ENCODE measurements around the gene PTPRD.

- TF ChIP-seq CTCF (IDR thresholded peaks at IDR 0.05) (no peak), POLR2A (IDR thresholded peaks at IDR 0.05) (no peak)
Measured at GRCh38 chr9:9973062-9973461, 639.7 kb downstream of the PTPRD start.

Measured in thyroid gland (tissue), 4 donors.